ENCODE results near the gene DIPK1C.

Gene DIPK1C

GRCh38 chr18:74400813-74401212 is 56.3 kb downstream of the DIPK1C start:
- H3K4me3 ChIP-seq (ENCODE audit: low read length), result no peak overlapping the region
- no peak for DNase-seq (ENCODE audit: low read depth, low spot score)

- peak; percentile 55 for DNase-seq (ENCODE audit: low read depth, low spot score)
- H3K4me3 ChIP-seq (ENCODE audit: low read length), result no peak overlapping the region
Measured at GRCh38 chr18:74399091-74399887, 57.8 kb downstream of the DIPK1C start.

- H3K4me3 ChIP-seq (ENCODE audit: low read length), result no peak overlapping the region
- DNase-seq (ENCODE audit: low read depth, low spot score), result no peak
Measured at GRCh38 chr18:74397572-74397971, 59.5 kb downstream of the DIPK1C start.

- DNase-seq (ENCODE audit: low read depth, low spot score), result no peak
- H3K4me3 ChIP-seq (ENCODE audit: low read length), result no peak overlapping the region
Measured at GRCh38 chr18:74396171-74397169, 60.6 kb downstream of the DIPK1C start.

- DNase-seq (ENCODE audit: low read depth, low spot score), result no peak
- no peak overlapping the region for H3K4me3 ChIP-seq (ENCODE audit: low read length)
Measured at GRCh38 chr18:74395648-74396154, 61.4 kb downstream of the DIPK1C start.

- no peak for DNase-seq (ENCODE audit: low read depth, low spot score)
- H3K4me3 ChIP-seq (ENCODE audit: low read length), result no peak overlapping the region
Measured at GRCh38 chr18:74395006-74395405, 62.1 kb downstream of the DIPK1C start.

- no peak for DNase-seq (ENCODE audit: low read depth, low spot score)
- no peak overlapping the region for H3K4me3 ChIP-seq (ENCODE audit: low read length)
Measured at GRCh38 chr18:74392323-74392722, 64.8 kb downstream of the DIPK1C start.

GRCh38 chr18:74390900-74391299 is 66.2 kb downstream of the DIPK1C start:
- no peak for DNase-seq (ENCODE audit: low read depth, low spot score)
- no peak overlapping the region for H3K4me3 ChIP-seq (ENCODE audit: low read length)

- no peak for DNase-seq (ENCODE audit: low read depth, low spot score)
- H3K4me3 ChIP-seq (ENCODE audit: low read length), result no peak overlapping the region
Measured at GRCh38 chr18:74389991-74390390, 67.1 kb downstream of the DIPK1C start.

GRCh38 chr18:74389171-74389927 is 67.8 kb downstream of the DIPK1C start:
- no peak overlapping the region for H3K4me3 ChIP-seq (ENCODE audit: low read length)
- peak; percentile 21 for DNase-seq (ENCODE audit: low read depth, low spot score)

GRCh38 chr18:74388227-74388626 is 68.9 kb downstream of the DIPK1C start:
- no peak for DNase-seq (ENCODE audit: low read depth, low spot score)
- no peak overlapping the region for H3K4me3 ChIP-seq (ENCODE audit: low read length)

GRCh38 chr18:74387383-74387782 is 69.7 kb downstream of the DIPK1C start:
- H3K4me3 ChIP-seq (ENCODE audit: low read length), result no peak overlapping the region
- no peak for DNase-seq (ENCODE audit: low read depth, low spot score)
